ENCODE results near the gene WDR36.

- TF ChIP-seq, protein P1, sequence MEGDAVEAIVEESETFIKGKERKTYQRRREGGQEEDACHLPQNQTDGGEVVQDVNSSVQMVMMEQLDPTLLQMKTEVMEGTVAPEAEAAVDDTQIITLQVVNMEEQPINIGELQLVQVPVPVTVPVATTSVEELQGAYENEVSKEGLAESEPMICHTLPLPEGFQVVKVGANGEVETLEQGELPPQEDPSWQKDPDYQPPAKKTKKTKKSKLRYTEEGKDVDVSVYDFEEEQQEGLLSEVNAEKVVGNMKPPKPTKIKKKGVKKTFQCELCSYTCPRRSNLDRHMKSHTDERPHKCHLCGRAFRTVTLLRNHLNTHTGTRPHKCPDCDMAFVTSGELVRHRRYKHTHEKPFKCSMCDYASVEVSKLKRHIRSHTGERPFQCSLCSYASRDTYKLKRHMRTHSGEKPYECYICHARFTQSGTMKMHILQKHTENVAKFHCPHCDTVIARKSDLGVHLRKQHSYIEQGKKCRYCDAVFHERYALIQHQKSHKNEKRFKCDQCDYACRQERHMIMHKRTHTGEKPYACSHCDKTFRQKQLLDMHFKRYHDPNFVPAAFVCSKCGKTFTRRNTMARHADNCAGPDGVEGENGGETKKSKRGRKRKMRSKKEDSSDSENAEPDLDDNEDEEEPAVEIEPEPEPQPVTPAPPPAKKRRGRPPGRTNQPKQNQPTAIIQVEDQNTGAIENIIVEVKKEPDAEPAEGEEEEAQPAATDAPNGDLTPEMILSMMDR (IDR thresholded peaks at IDR 0.05): no peak
- TF ChIP-seq POLR2A (IDR thresholded peaks at IDR 0.05): no peak
- TF ChIP-seq EP300 (IDR thresholded peaks at IDR 0.05): no peak
- TF ChIP-seq POLR2AphosphoS5 (IDR thresholded peaks at IDR 0.05): no peak
Observed at GRCh38 chr5:111083323-111083722, 8.8 kb upstream of the WDR36 start.

Measured in sigmoid colon (tissue), 4 donors.